Neural cell (in vitro differentiated cells): ENCODE data around the gene GLRX5.

Source experiments
- CTCF ChIP-seq: fragments of 450-650 bp; IDR thresholded peaks from 2 replicates; pipeline ENCODE4 v1.5.1; 2014; ENCODE audit warnings: antibody characterized with exemption, mild to moderate bottlenecking, moderate library complexity; ENCODE audit not compliant: poor library complexity, severe bottlenecking
- EZH2 ChIP-seq: fragments of 200-600, 300-800 bp; shearing (Covaris generic), sonication (generic); IDR thresholded peaks from 2 replicates; pipeline ENCODE4 v1.6.1; 2014; ENCODE audit warnings: antibody characterized with exemption, low read length, borderline replicate concordance, mild to moderate bottlenecking; ENCODE audit not compliant: insufficient read depth, poor library complexity, severe bottlenecking

- no peak for TF ChIP-seq EZH2
- no peak for TF ChIP-seq CTCF
These were observed 29.7 kb upstream of the GLRX5 start for GRCh38 chr14:95505030-95505589.
